Esophagus squamous epithelium (tissue), 5 donors: ENCODE results near the gene RNU11. TPM values are rescaled to one million over a fixed set of nuclear protein-coding genes. Genes with fewer than 3 reads are reported as not detected.
"Not testable (repeated sequence)": the region's sequence is repeated elsewhere in the genome, so short reads cannot be mapped to it uniquely, and the experiment has no call there.

Experiments used
- DNase-seq: peaks from one replicate; lab custom pipeline; 2025; lab: John Stamatoyannopoulos, UW
- H3K27ac ChIP-seq, 4 donors: fragments of 200-600 bp; sonication (generic); one replicate each; pipeline ENCODE4 v1.5.1; 2016 to 2019; ENCODE audit warnings: mild to moderate bottlenecking in 1 of 4
- H3K27me3 ChIP-seq, 4 donors: fragments of 200-600 bp; sonication (generic); 1 replicate in 3 of 4; 2 replicates in 1 of 4; pipeline versions ENCODE4 v1.5.1 to v1.6.0; 2017 to 2021; ENCODE audit warnings: antibody characterized with exemption in 1 of 4
- H3K36me3 ChIP-seq, 3 donors: fragments of 200-600 bp; sonication (generic); one replicate each; pipeline ENCODE4 v1.5.1; 2016 to 2019
- H3K4me1 ChIP-seq, 3 donors: fragments of 200-600 bp; sonication (generic); one replicate each; pipeline ENCODE4 v1.5.1; 2017 to 2019
- H3K4me3 ChIP-seq, 4 donors: fragments of 200-600 bp; sonication (generic); 1 replicate in 3 of 4; 2 replicates in 1 of 4; pipeline ENCODE4 v1.5.1; 2016 to 2019; ENCODE audit warnings: mild to moderate bottlenecking in 2 of 4, moderate library complexity in 1 of 4
- H3K9me3 ChIP-seq, 3 donors: fragments of 200-600 bp; sonication (generic); one replicate each; pipeline ENCODE4 v1.5.1; 2016 to 2019
- CTCF ChIP-seq, 6 experiments: fragments of 450-650 bp in 4 of 6; fragments of 200-600 bp in 2 of 6; sonication (generic) in 2 of 6; IDR thresholded peaks; one replicate each; pipeline ENCODE4 v1.5.1; 2016 to 2019; ENCODE audit warnings: antibody characterized with exemption in 6 of 6, mild to moderate bottlenecking in 4 of 6, moderate library complexity in 4 of 6
- POLR2A ChIP-seq, 4 donors: fragments of 450-650 bp; IDR thresholded peaks; one replicate each; pipeline ENCODE4 v1.6.1; 2017; ENCODE audit warnings: antibody characterized with exemption in 4 of 4, mild to moderate bottlenecking in 4 of 4, moderate library complexity in 3 of 4
- WGBS, 2 donors: methylation state at CpG; one replicate each; pipeline ENCODE4 v1.1.5; 2018; 5-methylcytosine and 5-hydroxymethylcytosine counted together
- intact Hi-C: fragments of 100-400 bp; cut with DNase I; formaldehyde crosslinking; loops from one replicate; pipeline ENCODE4 v1.15.0; 2022
- total RNA-seq, 4 donors: library from RNA; depleted of rRNA; stranded (reverse); fragments of >200 nt; gene quantifications; one replicate each; pipeline ENCODE4 v1.1.0, GENCODE V29; 2016
- donor health status: DM: yes; HTN: yes; CAD: no.

The RNU11 gene
- total RNA-seq, 4 donors from 2014 or later, result not detected

GRCh38 chr1:28671254-28671780, 22.9 kb downstream of the RNU11 start:
- Histone ChIP-seq H3K4me3 (no peak overlapping the region), H3K4me1 (peaks cover 4 to 30% (median 10%) of the 10 kb centered on the region in 3 donors), H3K27ac (no peak overlapping the region), H3K27me3 (no peaks in the 10 kb centered on the region), H3K36me3 (no peaks in the 10 kb centered on the region), H3K9me3 (no peaks in the 10 kb centered on the region)
- DNase-seq, result no peak
- intact Hi-C loops, result no loop called here
- 91 to 94% methylated on average over 13 to 20 of the region's 20 CpGs for WGBS, 2 donors
- no peak for TF ChIP-seq POLR2A (IDR thresholded peaks at IDR 0.05)
- no peak for TF ChIP-seq CTCF (IDR thresholded peaks at IDR 0.05)

- 91 to 93% methylated on average over 14 to 15 of the region's 15 CpGs for WGBS, 2 donors
- DNase-seq, intact Hi-C loops: not testable (repeated sequence)
Measured at GRCh38 chr1:28672971-28673370, 24.6 kb downstream of the RNU11 start.

GRCh38 chr1:28675924-28676257, 27.5 kb downstream of the RNU11 start:
- DNase-seq, result no peak
- intact Hi-C loops, result no loop called here
- H3K27me3 ChIP-seq, result no peaks in the 10 kb centered on the region
- no peak overlapping the region for H3K4me3 ChIP-seq
- TF ChIP-seq CTCF (IDR thresholded peaks at IDR 0.05) (no peak), POLR2A (IDR thresholded peaks at IDR 0.05) (no peak)
- no peaks in the 10 kb centered on the region for H3K9me3 ChIP-seq
- peaks cover 0 to 5% (median 0%) of the 10 kb centered on the region in 3 donors for H3K4me1 ChIP-seq
- H3K36me3 ChIP-seq, result peaks cover 0 to 4% (median 0%) of the 10 kb centered on the region in 3 donors
- no peak overlapping the region for H3K27ac ChIP-seq

More at GRCh38 chr1:28672971-28673370, 24.6 kb downstream of the RNU11 start:
- H3K9me3 ChIP-seq, H3K27me3 ChIP-seq, H3K4me3 ChIP-seq, H3K36me3 ChIP-seq, H3K27ac ChIP-seq: not testable (repeated sequence)
- H3K4me1 ChIP-seq, result peaks cover 0 to 23% (median 4%) of the 10 kb centered on the region in 3 donors

GRCh38 chr1:28680151-28680550, 31.8 kb downstream of the RNU11 start:
- WGBS, 2 donors, result 95 to 100% methylated on average over 3 to 4 of the region's 4 CpGs
- no peak for DNase-seq
- H3K4me3 ChIP-seq, result no peak overlapping the region
- H3K9me3 ChIP-seq, result no peaks in the 10 kb centered on the region
- H3K36me3 ChIP-seq, result peaks cover 0 to 41% (median 9%) of the 10 kb centered on the region in 3 donors
- no peak overlapping the region for H3K27ac ChIP-seq
- intact Hi-C loops, result no loop called here
- peaks cover 0 to 6% (median 0%) of the 10 kb centered on the region in 3 donors for H3K4me1 ChIP-seq
- TF ChIP-seq CTCF (IDR thresholded peaks at IDR 0.05) (no peak), POLR2A (IDR thresholded peaks at IDR 0.05) (no peak)
- no peaks in the 10 kb centered on the region for H3K27me3 ChIP-seq

- Histone ChIP-seq H3K9me3 (no peaks in the 10 kb centered on the region), H3K4me3 (no peak overlapping the region), H3K36me3 (peaks cover 0 to 60% (median 10%) of the 10 kb centered on the region in 3 donors), H3K27ac (no peak overlapping the region), H3K4me1 (peaks cover 0 to 6% (median 0%) of the 10 kb centered on the region in 3 donors), H3K27me3 (no peaks in the 10 kb centered on the region)
- no peak for DNase-seq
- intact Hi-C loops, result no loop called here
- TF ChIP-seq CTCF (IDR thresholded peaks at IDR 0.05) (no peak), POLR2A (IDR thresholded peaks at IDR 0.05) (no peak)
- 53 to 61% methylated on average over 6 of the region's 6 CpGs for WGBS, 2 donors
Measured at GRCh38 chr1:28682840-28683239, 34.4 kb downstream of the RNU11 start.

- peaks cover 0 to 68% (median 10%) of the 10 kb centered on the region in 3 donors for H3K36me3 ChIP-seq
- no peaks in the 10 kb centered on the region for H3K27me3 ChIP-seq
- H3K4me1 ChIP-seq, result peaks cover 0 to 6% (median 0%) of the 10 kb centered on the region in 3 donors
- no peak overlapping the region for H3K4me3 ChIP-seq
- no peaks in the 10 kb centered on the region for H3K9me3 ChIP-seq
- intact Hi-C loops, result no loop called here
- no peak overlapping the region for H3K27ac ChIP-seq
- WGBS, 2 donors, result 76 to 90% methylated on average over 3 to 4 of the region's 4 CpGs
- no peak for DNase-seq
- TF ChIP-seq CTCF (IDR thresholded peaks at IDR 0.05) (no peak), POLR2A (IDR thresholded peaks at IDR 0.05) (no peak)
Measured at GRCh38 chr1:28684937-28685336, 36.5 kb downstream of the RNU11 start.

- WGBS, 2 donors, result 81 to 100% methylated on average over 1 of the region's 1 CpG
Measured at GRCh38 chr1:28691627-28692026, 43.2 kb downstream of the RNU11 start.

More at GRCh38 chr1:28691627-28692026, 43.2 kb downstream of the RNU11 start:
- H3K27me3 ChIP-seq, H3K9me3 ChIP-seq, intact Hi-C loops, H3K4me3 ChIP-seq, H3K27ac ChIP-seq, DNase-seq, H3K4me1 ChIP-seq: not testable (repeated sequence)
- H3K36me3 ChIP-seq, result peaks cover 2 to 78% (median 3%) of the 10 kb centered on the region in 3 donors
